PC-9 (cell line): Measurements from ENCODE around the gene PLEKHG2.

Source experiments
- CTCF ChIP-seq: fragments of 200-600 bp; sonication (generic); conservative IDR thresholded peaks from 2 replicates; pipeline ENCODE4 v1.6.1; 2017; ENCODE audit warnings: mixed run types, antibody characterized with exemption, mild to moderate bottlenecking, moderate library complexity
- EZH2 ChIP-seq: fragments of 200-600 bp; sonication (generic); IDR thresholded peaks from 2 replicates; pipeline ENCODE4 v1.8.0; 2017; ENCODE audit warnings: antibody characterized with exemption, low read depth

- no peak for TF ChIP-seq CTCF
- no peak for TF ChIP-seq EZH2
These were observed 63.3 kb downstream of the PLEKHG2 start for GRCh38 chr19:39475748-39476147.
